ENCODE measurements around the gene LRRTM3. TPM values are rescaled to one million over a fixed set of nuclear protein-coding genes. Genes with fewer than 3 reads are reported as not detected.

Gene LRRTM3
- polyA plus RNA-seq, 1 experiment = not detected

DNA sequence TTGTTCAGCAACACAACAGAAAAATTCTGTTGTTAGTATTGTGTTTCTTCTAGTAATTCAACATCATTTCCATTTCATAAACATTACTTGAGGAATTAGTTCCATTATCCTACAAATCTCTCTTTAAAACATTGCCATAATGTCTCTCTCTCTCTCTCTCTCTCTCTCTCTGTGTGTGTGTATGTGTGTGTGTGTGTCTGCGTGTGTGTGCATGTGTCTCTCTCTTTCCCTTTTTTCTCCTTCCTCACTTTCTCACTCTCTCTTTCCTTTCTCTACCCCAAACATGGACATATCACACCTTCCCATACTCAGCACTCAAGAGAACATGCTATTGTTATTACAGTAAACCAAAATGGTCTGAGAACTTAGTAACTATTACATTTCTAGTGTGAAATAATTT, 16.6 kb downstream of the LRRTM3 start:
- no peak overlapping the region for H3K4me3 ChIP-seq (ENCODE audit: low read depth, low read length)
- TF ChIP-seq, protein P1, sequence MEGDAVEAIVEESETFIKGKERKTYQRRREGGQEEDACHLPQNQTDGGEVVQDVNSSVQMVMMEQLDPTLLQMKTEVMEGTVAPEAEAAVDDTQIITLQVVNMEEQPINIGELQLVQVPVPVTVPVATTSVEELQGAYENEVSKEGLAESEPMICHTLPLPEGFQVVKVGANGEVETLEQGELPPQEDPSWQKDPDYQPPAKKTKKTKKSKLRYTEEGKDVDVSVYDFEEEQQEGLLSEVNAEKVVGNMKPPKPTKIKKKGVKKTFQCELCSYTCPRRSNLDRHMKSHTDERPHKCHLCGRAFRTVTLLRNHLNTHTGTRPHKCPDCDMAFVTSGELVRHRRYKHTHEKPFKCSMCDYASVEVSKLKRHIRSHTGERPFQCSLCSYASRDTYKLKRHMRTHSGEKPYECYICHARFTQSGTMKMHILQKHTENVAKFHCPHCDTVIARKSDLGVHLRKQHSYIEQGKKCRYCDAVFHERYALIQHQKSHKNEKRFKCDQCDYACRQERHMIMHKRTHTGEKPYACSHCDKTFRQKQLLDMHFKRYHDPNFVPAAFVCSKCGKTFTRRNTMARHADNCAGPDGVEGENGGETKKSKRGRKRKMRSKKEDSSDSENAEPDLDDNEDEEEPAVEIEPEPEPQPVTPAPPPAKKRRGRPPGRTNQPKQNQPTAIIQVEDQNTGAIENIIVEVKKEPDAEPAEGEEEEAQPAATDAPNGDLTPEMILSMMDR (IDR thresholded peaks at IDR 0.05; ENCODE audit: insufficient read depth, low read depth, low read length) = no peak
- no peak for DNase-seq (ENCODE audit: low read depth)
- ChIA-PET POLR2A (no interaction called here), CTCF (no interaction called here)
- H3K36me3 ChIP-seq (ENCODE audit: control insufficient read depth, insufficient read depth, low read length) = no peaks in the 10 kb centered on the region
- H3K27me3 ChIP-seq (ENCODE audit: control insufficient read depth, insufficient read depth, low read length) = no peaks in the 10 kb centered on the region

DNA sequence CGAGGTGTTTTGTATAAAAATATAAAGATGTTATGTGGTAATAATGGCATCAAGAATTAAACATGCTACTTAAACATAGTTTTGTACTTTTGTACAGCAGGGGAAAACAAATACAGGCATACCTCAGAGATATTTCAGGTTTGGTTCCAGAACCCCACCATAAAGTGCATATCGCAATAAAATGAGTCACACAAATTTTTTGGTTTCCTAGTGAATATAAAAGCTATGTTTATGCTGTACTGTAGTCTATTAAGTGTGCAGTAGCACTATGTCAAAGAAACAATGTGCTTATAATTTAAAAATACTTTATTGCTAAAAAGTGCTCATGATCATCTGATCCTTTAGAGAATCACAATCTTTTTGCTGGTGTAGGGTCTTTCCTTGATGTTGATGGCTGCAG, 17.8 kb downstream of the LRRTM3 start:
- TF ChIP-seq, protein P1 (IDR thresholded peaks at IDR 0.05; ENCODE audit: insufficient read depth, low read depth, low read length) = no peak
- Histone ChIP-seq H3K36me3 (ENCODE audit: control insufficient read depth, insufficient read depth, low read length) (no peaks in the 10 kb centered on the region), H3K4me3 (ENCODE audit: low read depth, low read length) (no peak overlapping the region), H3K27me3 (ENCODE audit: control insufficient read depth, insufficient read depth, low read length) (no peaks in the 10 kb centered on the region)
- ChIA-PET POLR2A (no interaction called here), CTCF (interaction anchor here (0.6 kb wide), 1 partner anchor 529 kb away, joined by 5 read pairs; no protein-coding TSS in a partner anchor)
- DNase-seq (ENCODE audit: low read depth) = no peak

DNA sequence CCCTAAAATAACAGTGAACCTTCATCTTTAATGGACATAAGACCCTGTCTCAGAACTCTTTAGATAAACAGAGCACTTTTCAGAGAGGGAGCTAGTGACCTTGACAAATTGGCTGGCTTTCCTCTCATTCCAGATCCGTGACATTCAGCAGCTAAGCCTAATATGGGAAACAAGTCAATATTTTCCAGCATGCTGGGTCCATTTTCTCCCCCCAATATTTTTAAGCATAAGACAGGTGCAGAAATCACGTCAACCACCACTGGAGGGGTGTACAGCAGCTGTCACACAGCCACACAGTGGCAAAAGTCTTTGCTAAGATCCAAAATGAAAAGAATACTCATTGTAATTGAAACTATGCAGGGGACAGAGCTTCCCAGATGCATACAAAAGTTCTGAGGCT, 26.1 kb downstream of the LRRTM3 start:
- Histone ChIP-seq H3K36me3 (ENCODE audit: control insufficient read depth, insufficient read depth, low read length) (no peaks in the 10 kb centered on the region), H3K27me3 (ENCODE audit: control insufficient read depth, insufficient read depth, low read length) (no peaks in the 10 kb centered on the region), H3K4me3 (ENCODE audit: low read depth, low read length) (no peak overlapping the region)
- POLR2A ChIA-PET = no interaction called here
- DNase-seq (ENCODE audit: low read depth) = no peak
- TF ChIP-seq, protein P1 (IDR thresholded peaks at IDR 0.05; ENCODE audit: insufficient read depth, low read depth, low read length) = no peak
- CTCF ChIA-PET = no interaction called here

DNA sequence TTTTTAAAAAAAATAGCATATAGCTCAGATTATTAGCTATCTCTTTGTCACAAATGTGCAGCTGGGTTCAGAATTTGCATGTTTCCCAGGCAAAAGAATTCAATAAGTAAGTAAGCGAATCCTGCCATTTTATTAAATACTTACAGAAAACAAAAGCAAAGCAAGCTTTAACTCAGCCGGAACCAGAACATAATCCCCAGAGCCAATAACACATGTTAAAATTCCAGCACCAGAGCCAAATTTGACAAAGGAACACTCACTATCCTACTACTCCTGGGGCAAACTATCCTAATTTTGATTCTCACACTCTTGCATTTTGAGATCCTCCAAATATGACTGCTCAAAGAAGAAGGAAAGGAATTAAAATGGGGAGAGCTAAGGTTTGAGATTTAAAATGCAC, 32.6 kb downstream of the LRRTM3 start:
- no peaks in the 10 kb centered on the region for H3K36me3 ChIP-seq (ENCODE audit: control insufficient read depth, insufficient read depth, low read length)
- ChIA-PET POLR2A (no interaction called here), CTCF (no interaction called here)
- DNase-seq (ENCODE audit: low read depth) = no peak
- no peak overlapping the region for H3K4me3 ChIP-seq (ENCODE audit: low read depth, low read length)
- TF ChIP-seq, protein P1 (IDR thresholded peaks at IDR 0.05; ENCODE audit: insufficient read depth, low read depth, low read length) = no peak
- no peaks in the 10 kb centered on the region for H3K27me3 ChIP-seq (ENCODE audit: control insufficient read depth, insufficient read depth, low read length)

DNA sequence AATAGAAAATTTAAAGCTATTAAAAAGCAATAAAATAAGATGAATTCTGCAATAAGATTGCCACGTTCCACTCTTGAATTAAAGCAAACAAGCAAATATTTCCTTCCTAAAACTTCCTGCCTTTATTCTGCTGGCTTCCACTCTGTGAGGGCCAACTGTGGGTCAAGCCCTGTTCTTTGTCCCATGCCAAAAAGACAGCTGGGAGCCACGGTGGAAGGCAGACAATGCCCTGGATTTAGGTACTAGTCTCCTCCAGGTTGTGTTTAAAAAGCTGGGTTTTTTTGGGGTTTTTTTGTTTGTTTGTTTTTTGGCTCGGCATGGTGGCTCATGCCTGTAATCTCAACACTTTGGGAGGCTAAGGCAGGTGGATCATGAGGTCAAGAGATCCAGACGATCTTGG, 39.1 kb downstream of the LRRTM3 start:
- ChIA-PET POLR2A (no interaction called here), CTCF (no interaction called here)
- TF ChIP-seq, protein P1 (IDR thresholded peaks at IDR 0.05; ENCODE audit: insufficient read depth, low read depth, low read length) = no peak
- no peaks in the 10 kb centered on the region for H3K36me3 ChIP-seq (ENCODE audit: control insufficient read depth, insufficient read depth, low read length)
- no peaks in the 10 kb centered on the region for H3K27me3 ChIP-seq (ENCODE audit: control insufficient read depth, insufficient read depth, low read length)
- no peak for DNase-seq (ENCODE audit: low read depth)
- no peak overlapping the region for H3K4me3 ChIP-seq (ENCODE audit: low read depth, low read length)

Measured in BJ (cell line).